Motor neuron (in vitro differentiated cells): ENCODE measurements around the gene FYB1. TPM values are rescaled to one million over a fixed set of nuclear protein-coding genes. Genes with fewer than 3 reads are reported as not detected.

Experiments
- ATAC-seq, 8 experiments: fragments of 200-7000 bp; cut with Tn5 transposase; replicated peaks in 6 of 8; 2 replicates each; pipeline ENCODE4 v1.8.0; 2021; ENCODE audit warnings: mild to moderate bottlenecking in 8 of 8, moderate library complexity in 8 of 8
- H3K27ac ChIP-seq, 2 donors: fragments of 250-450 bp; sonication (Bioruptor Pico); 2 replicates each; pipeline ENCODE4 v1.9.0; 2021; ENCODE audit warnings: antibody characterized with exemption in 2 of 2, mild to moderate bottlenecking in 2 of 2, moderate library complexity in 1 of 2
- H3K4me1 ChIP-seq, 2 donors: fragments of 250-450 bp; sonication (Bioruptor Pico); replicated peaks in 1 of 2; 2 replicates each; pipeline ENCODE4 v1.6.1; 2021; ENCODE audit warnings: antibody characterized with exemption in 2 of 2, mild to moderate bottlenecking in 2 of 2, moderate library complexity in 1 of 2
- H3K4me3 ChIP-seq, 5 donors: fragments of 250-450 bp; sonication (Bioruptor Pico); 2 replicates each; pipeline ENCODE4 v1.9.0; 2021; ENCODE audit warnings: antibody characterized with exemption in 5 of 5, mild to moderate bottlenecking in 5 of 5, moderate library complexity in 4 of 5
- WGBS, 10 experiments: fragments of 450-650 bp; shearing (Covaris generic); methylation state at CpG; one replicate each; pipeline ENCODE4 v1.0.0; 2022; 5-methylcytosine and 5-hydroxymethylcytosine counted together
- in situ Hi-C, 9 experiments: fragments of 400-800 bp; cut with MboI; loops; one replicate each; pipeline ENCODE4 v1.15.0; 2021; ENCODE audit warnings: low sequenced_read_pairs in 9 of 9, low pct_unique_long_range_greater_than_20kb in 2 of 9; ENCODE audit not compliant: unreplicated experiment in 9 of 9
- total RNA-seq, 8 experiments: library from RNA; unstranded; fragments of 300-600 nt; gene quantifications; 2 replicates each; pipeline versions ENCODE4 v1.2.3 to v1.2.4, GENCODE V29; 2022

Gene FYB1
- total RNA-seq, 8 experiments from 2014 or later, result under 0.01 to 16.7 (median 1.1) TPM; not detected in 1

GRCh38 chr5:39199335-39199734, 20.0 kb downstream of the FYB1 start:
- WGBS, 10 experiments, result 39 to 89% (median 69%) methylated on average over 2 to 3 of the region's 3 CpGs
- no peak overlapping the region for H3K27ac ChIP-seq
- H3K4me3 ChIP-seq, result no peak overlapping the region
- in situ Hi-C loops, result no loop called here
- no peaks in the 10 kb centered on the region for H3K4me1 ChIP-seq
- no peak for ATAC-seq

GRCh38 chr5:39198127-39198526, 21.2 kb downstream of the FYB1 start:
- Histone ChIP-seq H3K4me3 (no peak overlapping the region), H3K4me1 (no peaks in the 10 kb centered on the region), H3K27ac (no peak overlapping the region)
- no peak for ATAC-seq
- 63 to 96% (median 80%) methylated on average over 1 to 5 of the region's 5 CpGs; no CpG with 5 or more reads in 1 of the 10 experiments for WGBS, 10 experiments
- in situ Hi-C loops, result no loop called here

- WGBS, 10 experiments, result 60 to 100% (median 97%) methylated on average over 1 to 3 of the region's 4 CpGs; no CpG with 5 or more reads in 2 of the 10 experiments
These were observed 21.8 kb downstream of the FYB1 start for GRCh38 chr5:39197556-39197955.

GRCh38 chr5:39195198-39195826, 24.1 kb downstream of the FYB1 start:
- H3K4me1 ChIP-seq, result no peaks in the 10 kb centered on the region
- in situ Hi-C loops, result no loop called here
- 83 to 100% (median 94%) methylated on average over 1 to 3 of the region's 3 CpGs; no CpG with 5 or more reads in 2 of the 10 experiments for WGBS, 10 experiments
- ATAC-seq, result no peak
- no peak overlapping the region for H3K4me3 ChIP-seq
- no peak overlapping the region for H3K27ac ChIP-seq

More at GRCh38 chr5:39197556-39197955, 21.8 kb downstream of the FYB1 start:
- Histone ChIP-seq H3K4me3 (no peak overlapping the region), H3K4me1 (no peaks in the 10 kb centered on the region), H3K27ac (no peak overlapping the region)
- in situ Hi-C loops, result no loop called here
- ATAC-seq, result no peak

GRCh38 chr5:39194466-39195136, 24.8 kb downstream of the FYB1 start:
- WGBS, 10 experiments, result 31 to 89% (median 65%) methylated on average over 2 to 9 of the region's 11 CpGs; no CpG with 5 or more reads in 1 of the 10 experiments
- peak in 3 of 8 experiments; percentile 66 to 83 (median 71) for ATAC-seq
- Histone ChIP-seq H3K27ac (no peak overlapping the region), H3K4me3 (no peak overlapping the region), H3K4me1 (no peaks in the 10 kb centered on the region)
- in situ Hi-C loops, result no loop called here

GRCh38 chr5:39193553-39194465, 25.6 kb downstream of the FYB1 start:
- in situ Hi-C loops, result no loop called here
- Histone ChIP-seq H3K4me1 (no peaks in the 10 kb centered on the region), H3K4me3 (no peak overlapping the region), H3K27ac (no peak overlapping the region)
- 38 to 100% (median 67%) methylated on average over 1 to 6 of the region's 6 CpGs; no CpG with 5 or more reads in 1 of the 10 experiments for WGBS, 10 experiments
- ATAC-seq, result no peak

GRCh38 chr5:39192450-39193160, 26.8 kb downstream of the FYB1 start:
- Histone ChIP-seq H3K4me3 (no peak overlapping the region), H3K27ac (no peak overlapping the region), H3K4me1 (no peaks in the 10 kb centered on the region)
- in situ Hi-C loops, result no loop called here
- ATAC-seq, result no peak
- WGBS, 10 experiments, result 57 to 100% (median 83%) methylated on average over 1 to 2 of the region's 2 CpGs; no CpG with 5 or more reads in 2 of the 10 experiments

- Histone ChIP-seq H3K27ac (no peak overlapping the region), H3K4me1 (no peaks in the 10 kb centered on the region), H3K4me3 (no peak overlapping the region)
- ATAC-seq, result no peak
- in situ Hi-C loops, result no loop called here
- WGBS, 10 experiments, result 0 to 75% (median 61%) methylated on average over 2 to 6 of the region's 6 CpGs; no CpG with 5 or more reads in 2 of the 10 experiments
These were observed 28.1 kb downstream of the FYB1 start for GRCh38 chr5:39191216-39191615.

- WGBS, 10 experiments, result 61 to 100% (median 86%) methylated on average over 1 to 3 of the region's 4 CpGs; no CpG with 5 or more reads in 1 of the 10 experiments
- Histone ChIP-seq H3K27ac (no peak overlapping the region), H3K4me1 (no peaks in the 10 kb centered on the region), H3K4me3 (no peak overlapping the region)
- no peak for ATAC-seq
- in situ Hi-C loops, result no loop called here
These were observed 28.9 kb downstream of the FYB1 start for GRCh38 chr5:39190311-39191102.

- Histone ChIP-seq H3K4me3 (no peak overlapping the region), H3K27ac (no peak overlapping the region), H3K4me1 (no peaks in the 10 kb centered on the region)
- WGBS, 10 experiments, result 41 to 100% (median 88%) methylated on average over 1 to 4 of the region's 4 CpGs; no CpG with 5 or more reads in 2 of the 10 experiments
- ATAC-seq, result peak in 1 of 8 experiments; percentile 61
- in situ Hi-C loops, result no loop called here
These were observed 29.9 kb downstream of the FYB1 start for GRCh38 chr5:39189292-39189955.

GRCh38 chr5:39187831-39188731, 31.3 kb downstream of the FYB1 start:
- H3K27ac ChIP-seq, result no peak overlapping the region
- in situ Hi-C loops, result no loop called here
- WGBS, 10 experiments, result 73 to 100% (median 95%) methylated on average over 1 to 7 of the region's 13 CpGs; no CpG with 5 or more reads in 1 of the 10 experiments
- no peak overlapping the region for H3K4me3 ChIP-seq
- no peaks in the 10 kb centered on the region for H3K4me1 ChIP-seq
- ATAC-seq, result peak in 3 of 8 experiments; percentile 50 to 54 (median 51)
